Fibroblast of villous mesenchyme (primary cell): ENCODE measurements around the gene DBH. TPM values are rescaled to one million over a fixed set of nuclear protein-coding genes. Genes with fewer than 3 reads are reported as not detected.

Experiments used
- DNase-seq: peaks from one replicate; pipeline ENCODE4 v3.0.0-alpha.2; 2010; ENCODE audit warnings: low read depth
- H3K4me3 ChIP-seq: 2 replicates; pipeline ENCODE4 v1.5.1; 2011; ENCODE audit warnings: low read depth, mild to moderate bottlenecking, low read length
- CTCF ChIP-seq: IDR thresholded peaks from 2 replicates; pipeline ENCODE4 v1.5.1; 2012; ENCODE audit warnings: low read depth, mild to moderate bottlenecking, low read length; ENCODE audit not compliant: insufficient read depth
- total RNA-seq: library from RNA; depleted of rRNA; stranded (reverse); fragments of >200 nt; gene quantifications from 2 replicates; pipeline ENCODE4 v1.2.3, GENCODE V29; 2012

The DBH gene
- total RNA-seq, 1 donor, result not detected

- H3K4me3 ChIP-seq, result no peak overlapping the region
- no peak for TF ChIP-seq CTCF
- DNase-seq, result no peak
These were observed 27.8 kb upstream of the DBH start for GRCh38 chr9:133608382-133608781.

GRCh38 chr9:133608889-133609288 lies 27.3 kb upstream of the DBH start:
- TF ChIP-seq CTCF, result no peak
- no peak overlapping the region for H3K4me3 ChIP-seq
- DNase-seq, result no peak

GRCh38 chr9:133609311-133610098 lies 26.7 kb upstream of the DBH start, which contains the start of gene FAM163B:
Gene FAM163B (minus strand): TSS chr9:133609389. CDS start chr9:133580223, 29,166 bp downstream.
- H3K4me3 ChIP-seq, result no peak within 1 kb of the TSS
- no peak for TF ChIP-seq CTCF
- DNase-seq, result peak; percentile 48

- no peak overlapping the region for H3K4me3 ChIP-seq
- TF ChIP-seq CTCF, result no peak
- no peak for DNase-seq
These were observed 25.3 kb upstream of the DBH start for GRCh38 chr9:133610845-133611244.

GRCh38 chr9:133612051-133612450 lies 24.1 kb upstream of the DBH start:
- TF ChIP-seq CTCF, result no peak
- no peak for DNase-seq
- no peak overlapping the region for H3K4me3 ChIP-seq

- H3K4me3 ChIP-seq, result no peak overlapping the region
- no peak for DNase-seq
- TF ChIP-seq CTCF, result no peak
These were observed 23.3 kb upstream of the DBH start for GRCh38 chr9:133612816-133613215.

- no peak for TF ChIP-seq CTCF
- no peak for DNase-seq
- no peak overlapping the region for H3K4me3 ChIP-seq
These were observed 22.7 kb upstream of the DBH start for GRCh38 chr9:133613432-133613831.
